Effector CD8-positive, alpha-beta T cell (primary cell): ENCODE measurements around the gene RGL1.

Experiments
- DNase-seq: peaks from one replicate; lab custom pipeline; 2025; lab: John Stamatoyannopoulos, UW

Gene RGL1

DNA sequence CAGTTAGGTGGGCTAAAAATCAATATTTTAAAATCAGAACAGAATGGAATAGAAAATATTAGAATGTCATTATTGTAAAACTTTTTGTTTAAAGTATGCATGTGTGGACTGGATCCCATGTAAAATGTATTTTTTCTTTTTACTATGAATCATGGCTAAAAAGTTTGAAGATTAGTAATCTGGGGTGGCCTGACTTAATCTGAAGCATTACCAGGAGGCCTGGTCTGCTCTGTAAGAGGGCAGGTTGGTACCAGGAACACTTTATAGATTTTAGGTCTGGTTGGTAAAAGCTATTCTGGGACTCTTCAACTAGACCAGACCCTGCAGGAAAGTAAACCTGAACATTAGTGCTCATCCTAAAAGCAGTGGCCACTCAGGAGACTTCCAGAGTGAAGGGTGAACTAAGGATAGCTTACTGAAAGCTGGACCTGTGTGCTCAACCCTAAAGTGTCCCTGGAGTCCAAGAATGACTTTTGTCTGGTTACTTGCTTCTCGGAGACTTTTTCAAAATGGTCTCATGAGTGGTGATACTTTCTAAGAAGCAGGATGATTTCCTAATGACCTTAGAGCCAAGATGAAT lies 16.5 kb downstream of the RGL1 start:
- no peak for DNase-seq

GRCh38 chr1:183821889-183822611 lies 17.1 kb downstream of the RGL1 start:
- DNase-seq, result no peak

DNA sequence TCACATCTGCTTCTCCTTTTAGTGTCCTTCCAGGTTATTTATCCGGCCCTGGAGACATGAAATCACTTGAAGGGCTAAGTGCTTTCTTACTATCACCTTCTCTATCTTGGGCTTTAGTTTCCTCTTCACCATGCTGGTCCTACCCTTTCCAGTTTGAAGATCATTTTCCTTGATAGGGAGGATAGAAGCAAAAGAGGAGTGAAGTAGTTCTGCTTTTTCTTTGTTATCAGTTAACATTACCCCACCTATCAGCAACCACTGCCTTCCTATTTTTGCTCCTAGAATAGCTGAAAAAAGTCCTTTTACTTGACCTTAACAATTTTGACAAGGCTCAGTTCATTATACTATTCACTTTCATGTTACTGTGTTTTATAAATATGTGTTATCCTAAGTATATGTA lies 19.4 kb downstream of the RGL1 start:
- no peak for DNase-seq

DNA sequence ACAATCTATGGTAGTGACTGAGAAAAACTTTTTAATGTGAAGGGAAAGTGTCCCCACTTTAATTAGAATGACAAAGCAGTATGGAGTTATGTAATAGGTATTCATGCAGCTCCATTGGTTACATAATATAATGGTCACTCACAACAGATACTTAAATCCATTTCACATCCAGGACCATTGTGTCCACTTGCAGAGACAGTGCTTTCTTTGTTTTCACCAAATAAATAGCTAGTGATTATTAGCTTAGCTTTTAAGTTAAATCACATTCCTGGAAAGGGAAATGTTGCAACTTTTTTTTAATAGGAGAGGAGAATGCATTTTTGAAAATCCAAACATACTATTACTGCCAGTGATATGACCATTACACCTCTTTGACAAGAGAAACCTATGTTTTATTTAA lies 22.9 kb downstream of the RGL1 start:
- DNase-seq, result no peak

DNA sequence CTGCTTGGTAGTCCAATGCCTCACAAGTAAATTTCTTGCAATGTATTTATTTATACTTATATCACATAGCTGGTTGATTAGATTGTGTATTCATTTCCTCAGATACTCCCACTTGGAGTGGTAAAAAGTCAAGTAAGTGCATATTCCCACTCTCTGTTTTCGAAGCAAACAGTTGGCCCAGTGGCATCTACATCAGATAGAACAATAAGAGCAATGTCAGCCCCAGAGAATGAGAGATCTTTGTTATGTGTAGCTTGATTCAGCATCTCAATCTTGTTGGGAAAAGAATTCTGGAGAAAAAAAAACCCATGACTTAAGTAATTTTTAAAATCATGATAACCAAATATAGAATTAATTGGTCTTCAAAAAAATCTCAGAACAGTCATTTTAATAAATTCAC lies 25.5 kb downstream of the RGL1 start:
- DNase-seq, result no peak

DNA sequence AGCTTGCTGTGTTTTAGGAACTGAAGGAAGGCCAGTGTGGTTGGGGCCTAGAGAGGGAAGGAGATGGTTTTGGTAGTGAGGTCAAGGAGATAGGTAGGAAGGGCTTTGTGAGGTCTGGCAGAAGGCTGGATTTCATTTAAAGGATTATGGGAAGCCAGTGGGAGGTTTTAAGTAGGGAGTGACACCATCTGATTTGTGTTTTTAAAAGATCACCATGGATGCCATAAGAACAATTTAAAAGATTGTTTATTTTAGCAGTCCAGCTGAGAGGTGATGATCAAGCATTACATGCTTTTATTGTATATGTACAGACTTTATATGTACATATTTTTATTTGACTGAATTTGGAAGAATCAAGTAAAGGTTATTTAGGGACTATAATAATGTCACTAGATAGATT lies 26.4 kb downstream of the RGL1 start:
- DNase-seq, result no peak

- DNase-seq, result no peak
These were observed 27.5 kb downstream of the RGL1 start for GRCh38 chr1:183832459-183832858.

GRCh38 chr1:183834568-183834967 lies 29.6 kb downstream of the RGL1 start:
- no peak for DNase-seq

GRCh38 chr1:183836598-183836997 lies 31.7 kb downstream of the RGL1 start:
- no peak for DNase-seq

GRCh38 chr1:183837062-183837461 lies 32.1 kb downstream of the RGL1 start:
- no peak for DNase-seq

DNA sequence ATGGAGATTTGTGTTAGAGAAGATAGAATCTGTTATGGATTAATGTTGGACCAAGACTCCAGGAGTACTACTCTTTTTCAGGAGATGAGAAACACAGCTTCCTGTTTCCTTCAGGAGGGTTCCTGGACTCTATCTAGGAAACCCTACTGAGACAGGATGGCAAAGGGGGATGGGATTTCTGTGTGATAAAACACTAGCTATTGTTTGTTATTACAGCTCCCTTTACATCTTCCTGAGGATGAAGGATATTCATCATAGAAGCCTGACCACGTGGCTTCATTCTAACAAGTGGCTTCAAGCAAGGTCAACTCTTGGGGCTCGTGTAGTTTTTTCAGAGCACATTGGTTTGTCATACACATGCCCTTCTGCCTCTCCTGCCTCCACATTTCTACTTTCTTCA lies 33.3 kb downstream of the RGL1 start:
- DNase-seq, result no peak

- no peak for DNase-seq
These were observed 35.2 kb downstream of the RGL1 start for GRCh38 chr1:183840140-183840539.

- DNase-seq, result no peak
These were observed 36.6 kb downstream of the RGL1 start for GRCh38 chr1:183841550-183841949.

- DNase-seq, result no peak
These were observed 37.3 kb downstream of the RGL1 start for GRCh38 chr1:183841950-183842794.

DNA sequence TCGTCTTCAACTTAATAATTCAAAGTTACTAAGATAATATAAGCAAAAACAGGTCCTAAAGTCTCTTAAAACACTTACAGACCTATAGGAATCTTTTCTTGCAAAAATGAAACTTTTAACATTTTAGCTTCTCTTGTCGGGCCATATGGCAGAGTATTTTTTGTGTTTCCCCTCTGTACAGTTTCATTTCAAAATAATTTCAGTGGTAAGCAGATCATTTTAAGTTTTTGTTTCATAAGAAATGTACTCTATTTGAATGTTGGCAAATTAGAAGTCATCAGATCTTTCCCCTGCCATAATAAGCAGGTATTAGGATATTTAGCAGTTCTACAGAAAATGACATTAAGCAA lies 37.9 kb downstream of the RGL1 start:
- no peak for DNase-seq

DNA sequence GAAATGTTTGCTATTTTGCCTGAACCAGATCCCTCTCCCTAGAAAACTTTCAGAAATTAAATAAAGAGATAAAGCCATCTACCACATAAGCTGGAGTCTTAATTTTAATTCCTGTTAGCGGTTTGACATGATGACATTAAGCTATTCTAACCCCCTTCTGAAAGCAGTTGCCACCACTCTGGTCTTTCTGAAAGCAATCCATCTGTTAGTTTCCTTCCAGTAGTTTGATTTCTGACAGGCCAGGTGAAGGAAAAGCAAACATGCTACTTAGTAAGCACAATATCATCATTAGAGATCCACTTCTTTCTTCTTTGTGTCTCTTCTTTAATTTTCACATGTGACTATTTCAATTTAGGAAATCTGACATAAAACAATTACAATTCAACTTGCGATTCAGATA lies 39.9 kb downstream of the RGL1 start:
- no peak for DNase-seq

- DNase-seq, result no peak
These were observed 40.8 kb downstream of the RGL1 start for GRCh38 chr1:183845681-183846080.

DNA sequence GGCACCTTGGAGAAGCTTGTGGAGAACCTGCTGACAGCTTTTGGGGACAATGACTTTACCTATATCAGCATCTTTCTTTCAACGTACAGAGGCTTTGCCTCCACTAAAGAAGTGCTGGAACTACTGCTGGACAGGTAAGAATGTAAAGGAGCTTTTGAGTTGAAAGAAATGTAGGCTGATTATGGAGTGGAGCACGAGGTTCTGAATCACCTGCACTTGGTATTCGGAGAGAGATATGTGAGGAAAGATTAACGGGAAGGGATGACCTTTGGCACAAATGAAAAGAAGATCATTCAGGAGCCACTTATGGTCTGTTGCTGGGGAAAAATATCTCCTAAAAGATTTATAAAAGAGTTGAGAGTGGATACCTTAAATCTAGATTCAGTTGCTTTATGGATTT lies 42.7 kb downstream of the RGL1 start:
- DNase-seq, result no peak

DNA sequence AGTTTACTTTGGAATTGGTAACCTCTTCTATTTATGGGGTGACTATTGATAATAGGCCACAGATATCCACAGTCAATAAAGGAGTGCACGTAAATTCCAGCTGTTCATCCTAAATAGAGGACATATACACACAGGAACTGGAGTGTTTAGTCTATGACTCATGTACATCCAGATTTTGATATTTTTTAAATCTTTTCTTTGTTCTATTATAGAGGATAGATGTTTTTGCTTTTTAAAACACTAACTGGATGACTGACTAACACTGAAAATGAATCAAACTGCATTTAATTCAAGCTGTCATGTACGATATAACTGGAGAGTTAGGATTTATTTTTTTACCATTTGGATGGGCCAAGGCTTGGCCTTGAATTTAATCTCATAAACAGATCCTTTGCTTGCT lies 45.9 kb downstream of the RGL1 start:
- DNase-seq, result no peak

DNA sequence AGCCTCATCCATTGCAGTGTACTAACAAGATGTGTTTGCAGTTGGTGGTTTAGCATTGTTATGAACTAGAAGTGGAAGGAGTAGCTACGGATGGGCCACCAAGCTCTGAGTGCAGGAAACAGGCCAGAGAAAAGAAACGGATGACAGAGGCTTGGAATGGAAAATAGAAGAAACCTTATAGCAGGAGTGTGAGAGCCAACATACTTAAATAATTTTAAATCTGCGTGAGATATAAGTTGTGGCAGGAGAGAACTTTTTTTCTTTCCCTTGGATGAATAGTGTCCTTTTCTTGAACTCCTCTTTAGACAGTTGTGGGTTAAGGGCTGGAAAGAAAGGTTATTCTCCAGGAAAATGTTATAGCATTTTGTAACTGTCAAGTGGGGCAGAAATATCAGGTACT lies 54.2 kb downstream of the RGL1 start:
- DNase-seq, result no peak

DNA sequence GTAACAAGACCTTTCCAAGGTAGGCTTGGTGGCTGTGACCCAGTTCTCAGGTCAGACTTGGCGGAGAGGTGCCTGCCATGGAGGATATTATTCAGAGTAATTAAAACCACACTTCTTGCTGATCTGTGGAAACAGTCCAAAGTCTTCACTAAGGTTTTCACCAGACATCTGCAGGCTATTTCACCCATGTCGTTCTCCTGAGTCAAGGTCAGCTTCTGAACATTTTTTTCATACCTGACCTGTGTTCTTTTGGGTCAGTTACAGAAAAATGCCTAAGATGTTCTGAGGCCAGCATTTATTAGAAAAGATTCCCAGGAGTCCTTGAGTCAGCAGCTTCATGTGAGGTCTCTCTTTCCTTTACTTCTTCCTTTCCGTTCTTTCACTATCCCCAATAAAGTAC lies 54.9 kb downstream of the RGL1 start:
- DNase-seq, result no peak

GRCh38 chr1:183862967-183863366 lies 58.0 kb downstream of the RGL1 start:
- DNase-seq, result no peak

- DNase-seq, result no peak
These were observed 58.9 kb downstream of the RGL1 start for GRCh38 chr1:183863852-183864251.
